Adrenal gland (tissue), 12 donors: ENCODE results near the gene NAP1L4. TPM values are rescaled to one million over a fixed set of nuclear protein-coding genes. Genes with fewer than 3 reads are reported as not detected.

Experiments used
- DNase-seq, 7 donors: peaks; one replicate each; pipeline ENCODE4 v3.0.0-alpha.2; 2019 to 2020
- H3K27ac ChIP-seq, 5 donors: fragments of 200-600 bp; sonication (generic) in 4 of 5; 1 replicate in 3 of 5; 2 replicates in 2 of 5; pipeline versions ENCODE4 v1.5.1 to v1.8.0; 2016 to 2020; ENCODE audit warnings: mild to moderate bottlenecking in 1 of 5
- H3K27me3 ChIP-seq: fragments of 200-600 bp; 2 replicates; pipeline ENCODE4 v1.8.0; 2021
- H3K36me3 ChIP-seq, 2 donors: fragments of 200-600 bp; replicated peaks in 1 of 2; 1 replicate in 1 of 2; 2 replicates in 1 of 2; pipeline versions ENCODE4 v1.5.1 to v1.8.0; 2018 to 2022
- H3K4me1 ChIP-seq, 2 donors: fragments of 200-600 bp; replicated peaks in 1 of 2; 1 replicate in 1 of 2; 2 replicates in 1 of 2; pipeline versions ENCODE4 v1.5.1 to v1.8.0; 2018 to 2021
- H3K4me3 ChIP-seq, 4 donors: fragments of 200-600 bp; sonication (generic) in 3 of 4; one replicate each; pipeline ENCODE4 v1.5.1; 2016 to 2018
- H3K9me3 ChIP-seq, 3 donors: fragments of 200-600 bp; sonication (generic) in 1 of 3; replicated peaks in 1 of 3; 1 replicate in 2 of 3; 2 replicates in 1 of 3; pipeline versions ENCODE4 v1.5.1 to v1.8.0; 2016 to 2021
- CTCF ChIP-seq, 6 experiments: fragments of 450-650 bp in 4 of 6; fragments of 200-600 bp in 2 of 6; sonication (generic) in 1 of 6; IDR thresholded peaks; 1 replicate in 5 of 6; 2 replicates in 1 of 6; pipeline versions ENCODE4 v1.5.1 to v1.8.0; 2016 to 2021; ENCODE audit warnings: antibody characterized with exemption in 6 of 6, mild to moderate bottlenecking in 2 of 6, moderate library complexity in 1 of 6
- POLR2A ChIP-seq, 2 donors: fragments of 450-650 bp; IDR thresholded peaks; one replicate each; pipeline ENCODE4 v1.6.1; 2017; ENCODE audit warnings: antibody characterized with exemption in 2 of 2, mild to moderate bottlenecking in 2 of 2, moderate library complexity in 1 of 2
- WGBS, 4 donors: extraction: QIAGEN DNeasy Blood & Tissue Kit in 2 of 4; methylation state at CpG; one replicate each; pipeline versions ENCODE4 v1.1.5 to v1.1.7; 2013 to 2017; 5-methylcytosine and 5-hydroxymethylcytosine counted together
- intact Hi-C, 2 donors: fragments of 100-400 bp; cut with DNase I; formaldehyde crosslinking; loops; one replicate each; pipeline versions ENCODE4 v1.14.1 to v1.15.0; 2022 to 2023
- polyA plus RNA-seq, 3 donors: library from polyadenylated mRNA; stranded (reverse); fragments of 200-250 nt in 2 of 3; fragments of 350-450 nt in 1 of 3; fragmentation: Illumina TruSeq in 1 of 3; extraction: RNeasy Lipid Tissue Mini Kit (QIAGEN cat#74804) in 1 of 3; gene quantifications; one replicate each; pipeline ENCODE4 v1.2.3, GENCODE V29; 2013 to 2014
- total RNA-seq, 9 donors: library from RNA; depleted of rRNA in 4 of 9; stranded (reverse); fragments of >200 nt in 4 of 9; fragments of 120-200 nt in 1 of 9; fragmentation: NEBNext Ultra II Directional in 1 of 9; extraction: Animal tissue kit (Norgen Biotek cat#: 25700) in 1 of 9; gene quantifications; one replicate each; pipeline versions ENCODE4 v1.1.0 to v1.2.4, GENCODE V29; 2013 to 2023
- donor health status: healthy with polysubstance abuse.
- donor health status: Bipolar disorder and iron deficiency.
- donor health status: DM: yes; HTN: yes; CAD: no.
- donor health status: DM: no; HTN: no; CAD: no.
- donor health status: DM: no; HTN: no; CAD: no.
- donor health status: DM: yes; HTN: yes; CAD: no.

Gene NAP1L4
- total and polyA plus RNA-seq, 12 donors, result 39.7 to 128 (median 79.9) TPM

- H3K4me1 ChIP-seq, result peaks cover 0 to 5% of the 10 kb centered on the region in 2 donors
- no peaks in the 10 kb centered on the region for H3K9me3 ChIP-seq
- peaks cover 0 to 79% of the 10 kb centered on the region in 2 donors for H3K36me3 ChIP-seq
- H3K4me3 ChIP-seq, result no peak overlapping the region
- intact Hi-C loops, result no loop called here
- DNase-seq, result no peak
- WGBS, 4 donors, result 85 to 97% (median 91%) methylated on average over 1 of the region's 1 CpG
- H3K27me3 ChIP-seq, result no peaks in the 10 kb centered on the region
- no peak for TF ChIP-seq POLR2A (IDR thresholded peaks at IDR 0.05)
- TF ChIP-seq CTCF (IDR thresholded peaks at IDR 0.05), result no peak
- H3K27ac ChIP-seq, result no peak overlapping the region
Observed at GRCh38 chr11:2950825-2951224, 41.3 kb downstream of the NAP1L4 start.

GRCh38 chr11:2949920-2950319 is 42.2 kb downstream of the NAP1L4 start:
- no peak for DNase-seq
- Histone ChIP-seq H3K9me3 (no peaks in the 10 kb centered on the region), H3K4me1 (peaks cover 0 to 13% of the 10 kb centered on the region in 2 donors), H3K4me3 (no peak overlapping the region), H3K36me3 (peaks cover 0 to 70% of the 10 kb centered on the region in 2 donors), H3K27ac (no peak overlapping the region), H3K27me3 (no peaks in the 10 kb centered on the region)
- intact Hi-C loops, result loop anchor here in 1 of 2 donors (2.0 kb wide), 1 partner anchor 15 kb away; no protein-coding TSS in a partner anchor
- TF ChIP-seq CTCF (IDR thresholded peaks at IDR 0.05) (no peak), POLR2A (IDR thresholded peaks at IDR 0.05) (no peak)
- 92 to 97% (median 95%) methylated on average over 9 to 11 of the region's 11 CpGs for WGBS, 4 donors

GRCh38 chr11:2947744-2948143 is 44.4 kb downstream of the NAP1L4 start:
- no peak overlapping the region for H3K4me3 ChIP-seq
- H3K4me1 ChIP-seq, result peaks cover 0 to 17% of the 10 kb centered on the region in 2 donors
- no peak for TF ChIP-seq POLR2A (IDR thresholded peaks at IDR 0.05)
- no peak for TF ChIP-seq CTCF (IDR thresholded peaks at IDR 0.05)
- intact Hi-C loops, result loop anchor here in 1 of 2 donors (2.0 kb wide), 1 partner anchor 13 kb away; no protein-coding TSS in a partner anchor
- 89 to 94% (median 92%) methylated on average over 11 of the region's 11 CpGs for WGBS, 4 donors
- DNase-seq, result no peak
- no peaks in the 10 kb centered on the region for H3K27me3 ChIP-seq
- no peak overlapping the region for H3K27ac ChIP-seq
- no peaks in the 10 kb centered on the region for H3K9me3 ChIP-seq
- peaks cover 0 to 53% of the 10 kb centered on the region in 2 donors for H3K36me3 ChIP-seq

GRCh38 chr11:2945757-2946287 is 46.3 kb downstream of the NAP1L4 start:
- peaks cover 0 to 34% of the 10 kb centered on the region in 2 donors for H3K36me3 ChIP-seq

More at GRCh38 chr11:2945757-2946287, 46.3 kb downstream of the NAP1L4 start:
- Histone ChIP-seq H3K9me3 (no peaks in the 10 kb centered on the region), H3K4me3 (peak overlapping the region in 1 of 4 donors; percentile 43), H3K27me3 (no peaks in the 10 kb centered on the region), H3K4me1 (peaks cover 0 to 17% of the 10 kb centered on the region in 2 donors), H3K27ac (peak overlapping the region in 2 of 5 donors; percentile 62 to 86)
- intact Hi-C loops, result no loop called here
- TF ChIP-seq POLR2A (IDR thresholded peaks at IDR 0.05) (no peak), CTCF (IDR thresholded peaks at IDR 0.05) (no peak)
- peak in 3 of 7 donors; percentile 18 to 50 (median 21) for DNase-seq
- 59 to 70% (median 61%) methylated on average over 1 to 8 of the region's 8 CpGs for WGBS, 4 donors
